IMR-90 (cell line): ENCODE results near the gene COL23A1. TPM values are rescaled to one million over a fixed set of nuclear protein-coding genes. Genes with fewer than 3 reads are reported as not detected.
A peak's percentile ranks its signal among the peaks of the same experiment; 100 is the strongest.

Source experiments
- ATAC-seq: fragments of 200-7000 bp; cut with Tn5 transposase; 2 replicates; pipeline ENCODE4 v1.9.1; 2020; ENCODE audit warnings: low read depth, mild to moderate bottlenecking, moderate library complexity
- BruUV-seq: library from RNA; stranded (reverse); fragments of 400-500 nt; replicated peaks from 2 replicates; lab custom pipeline; 2021; lab: Mats Ljungman, UMichigan
- CTCF ChIA-PET: fragments of 300-600 bp; formaldehyde crosslinking; extraction: SDS; loops from one replicate; lab custom pipeline; 2021; ENCODE audit warnings: antibody characterized with exemption; lab: Yijun Ruan, JAX
- POLR2A ChIA-PET: fragments of 300-600 bp; sonication (Branson Sonifier 250); formaldehyde crosslinking; loops from one replicate; lab custom pipeline; 2022; ENCODE audit warnings: antibody characterized with exemption; ENCODE audit not compliant: unreplicated experiment; lab: Charles Lee
- DNase-seq: peaks from one replicate; pipeline ENCODE4 v3.0.0; 2013
- H2AFZ ChIP-seq: replicated peaks from 2 replicates; pipeline ENCODE3; 2013; ENCODE audit warnings: low read length, mild to moderate bottlenecking; ENCODE audit not compliant: poor library complexity
- H2AK5ac ChIP-seq: 2 replicates; pipeline ENCODE4 v1.6.1; 2013; ENCODE audit warnings: low read depth, low read length, inconsistent platforms
- H2AK9ac ChIP-seq: replicated peaks from 2 replicates; pipeline ENCODE3; 2013; ENCODE audit warnings: mild to moderate bottlenecking, low read depth, low read length, moderate library complexity; ENCODE audit not compliant: poor library complexity
- H2BK120ac ChIP-seq: 2 replicates; pipeline ENCODE4 v1.6.1; 2013; ENCODE audit warnings: low read depth, low read length, inconsistent platforms
- H2BK15ac ChIP-seq: 3 replicates; pipeline ENCODE4 v1.6.1; 2013; ENCODE audit warnings: low read depth, low read length, inconsistent platforms
- H2BK20ac ChIP-seq: 2 replicates; pipeline ENCODE4 v1.6.1; 2013; ENCODE audit warnings: low read depth, mild to moderate bottlenecking, inconsistent platforms, low read length, moderate library complexity
- H2BK5ac ChIP-seq: 2 replicates; pipeline ENCODE4 v1.6.1; 2013; ENCODE audit warnings: mild to moderate bottlenecking, low read depth, low read length, inconsistent platforms; ENCODE audit not compliant: poor library complexity, severe bottlenecking
- H3K14ac ChIP-seq: replicated peaks from 2 replicates; pipeline ENCODE4 v1.6.1; 2013; ENCODE audit warnings: low read depth, low read length, inconsistent platforms
- H3K18ac ChIP-seq: 2 replicates; pipeline ENCODE4 v1.6.1; 2013; ENCODE audit warnings: low read depth, low read length, control low read depth
- H3K23ac ChIP-seq: 2 replicates; pipeline ENCODE4 v1.6.1; 2013; ENCODE audit warnings: low read depth, low read length, inconsistent platforms
- H3K27ac ChIP-seq: 2 replicates; pipeline ENCODE4 v1.5.1; 2013; ENCODE audit warnings: mild to moderate bottlenecking, control low read depth, low read length; ENCODE audit not compliant: insufficient read depth
- H3K27me3 ChIP-seq: 2 replicates; pipeline ENCODE4 v1.6.1; 2013; ENCODE audit warnings: low read length; ENCODE audit not compliant: control insufficient read depth, insufficient read depth
- H3K36me3 ChIP-seq: 2 replicates; pipeline ENCODE4 v1.6.1; 2013; ENCODE audit warnings: low read length, mixed read lengths; ENCODE audit not compliant: control insufficient read depth, insufficient read depth
- H3K4ac ChIP-seq: 2 replicates; pipeline ENCODE4 v1.6.1; 2013; ENCODE audit warnings: low read depth, low read length, inconsistent platforms
- H3K4me1 ChIP-seq: 2 replicates; pipeline ENCODE4 v1.6.1; 2013; ENCODE audit warnings: low read length, mixed read lengths; ENCODE audit not compliant: control insufficient read depth, insufficient read depth
- H3K4me2 ChIP-seq: 2 replicates; pipeline ENCODE4 v1.6.1; 2013; ENCODE audit warnings: low read depth, mild to moderate bottlenecking, control low read depth, low read length, moderate library complexity
- H3K4me3 ChIP-seq: 2 replicates; pipeline ENCODE4 v1.5.1; 2013; ENCODE audit warnings: low read depth, mild to moderate bottlenecking, control low read depth, low read length, moderate library complexity; ENCODE audit not compliant: insufficient read depth
- H3K56ac ChIP-seq: 2 replicates; pipeline ENCODE4 v1.6.1; 2013; ENCODE audit warnings: low read length, inconsistent platforms; ENCODE audit not compliant: insufficient read depth; ENCODE audit errors: extremely low read depth
- H3K79me1 ChIP-seq, 2 experiments: 2 replicates each; pipeline ENCODE4 v1.6.1; 2013; ENCODE audit warnings: low read length in 2 of 2, inconsistent platforms in 1 of 2, low read depth in 1 of 2
- H3K9ac ChIP-seq: 2 replicates; pipeline ENCODE4 v1.6.1; 2013; ENCODE audit warnings: low read depth, low read length, control low read depth
- H3K9me1 ChIP-seq: 2 replicates; pipeline ENCODE4 v1.6.1; 2013; ENCODE audit warnings: low read length, inconsistent platforms; ENCODE audit not compliant: insufficient read depth
- H3K9me3 ChIP-seq: 2 replicates; pipeline ENCODE4 v1.6.1; 2013; ENCODE audit warnings: low read length; ENCODE audit not compliant: control insufficient read depth, insufficient read depth
- H4K20me1 ChIP-seq: 2 replicates; pipeline ENCODE4 v1.6.1; 2013; ENCODE audit warnings: low read length, inconsistent platforms; ENCODE audit not compliant: insufficient read depth
- H4K5ac ChIP-seq: 2 replicates; pipeline ENCODE4 v1.6.1; 2013; ENCODE audit warnings: mild to moderate bottlenecking, low read depth, low read length, control low read depth
- H4K8ac ChIP-seq, 2 experiments: 2 replicates each; pipeline ENCODE4 v1.6.1; 2013; ENCODE audit warnings: low read depth in 2 of 2, low read length in 2 of 2, control low read depth in 1 of 2, inconsistent platforms in 1 of 2
- H4K91ac ChIP-seq: 2 replicates; pipeline ENCODE4 v1.6.1; 2013; ENCODE audit warnings: low read depth, low read length, inconsistent platforms; ENCODE audit not compliant: insufficient read depth
- ELK1 ChIP-seq: fragments of 150-350 bp; IDR thresholded peaks from 2 replicates; pipeline ENCODE4 v1.6.1; 2016; ENCODE audit warnings: low read depth, mild to moderate bottlenecking, low read length, moderate library complexity, borderline replicate concordance
- NFE2L2 ChIP-seq: fragments of 150-350 bp; IDR thresholded peaks from 2 replicates; pipeline ENCODE4 v1.6.1; 2016; ENCODE audit warnings: low read depth, mild to moderate bottlenecking, low read length
- RAD21 ChIP-seq: IDR thresholded peaks from 2 replicates; pipeline ENCODE4 v1.6.1; 2012; ENCODE audit warnings: low read length, improper control_type of control experiment
- WGBS, 2 experiments: methylation state at CpG; one replicate each; pipeline versions ENCODE4 v1.1.5 to v1.1.7; 2013; ENCODE audit warnings: missing lambda C conversion rate in 2 of 2; ENCODE audit not compliant: insufficient read length in 1 of 2; ENCODE audit errors: extremely low coverage in 2 of 2; 5-methylcytosine and 5-hydroxymethylcytosine counted together
- dilution Hi-C: fragments of 300-500 bp; cut with HindIII; formaldehyde crosslinking; loops from one replicate; pipeline ENCODE4 v1.14.3; 2018; ENCODE audit warnings: low sequenced_read_pairs; ENCODE audit not compliant: unreplicated experiment
- in situ Hi-C: fragments of 300-500 bp; cut with MboI; formaldehyde crosslinking; loops from 3 replicates; pipeline ENCODE4 v1.14.3; 2019; ENCODE audit warnings: low sequenced_read_pairs, inconsistent platforms, mixed read lengths
- intact Hi-C: fragments of 100-400 bp; cut with micrococcal nuclease; formaldehyde crosslinking; loops from 2 replicates; pipeline ENCODE4 v1.10.0; 2022
- polyA plus RNA-seq, 3 experiments: library from polyadenylated mRNA; depleted of rRNA; stranded (reverse); fragments of >200 nt; gene quantifications; 2 replicates each; pipeline ENCODE4 v1.2.3, GENCODE V29; 2012; ENCODE audit warnings: low replicate concordance in 1 of 3
- total RNA-seq: library from RNA; depleted of rRNA; stranded (reverse); fragments of >200 nt; gene quantifications from 2 replicates; pipeline ENCODE4 v1.2.3, GENCODE V29; 2012

Gene COL23A1
- total and polyA plus RNA-seq, 2 of the 4 experiments (the other 2 are of a cell fraction): not detected

GRCh38 chr5:178519804-178520203 is 70.4 kb downstream of the COL23A1 start:
- no peak overlapping the region for H4K8ac ChIP-seq
- H3K79me1 ChIP-seq: no peaks in the 10 kb centered on the region
- H3K14ac ChIP-seq: no peak overlapping the region
- no peak overlapping the region for H3K4ac ChIP-seq
- peak overlapping the region; percentile 33 for H2BK5ac ChIP-seq
- no peak overlapping the region for H3K23ac ChIP-seq
- no peak overlapping the region for H2BK15ac ChIP-seq
- H3K9ac ChIP-seq: no peak overlapping the region
- no peak overlapping the region for H3K56ac ChIP-seq
- dilution Hi-C loops: no loop called here
- in situ Hi-C loops: no loop called here
- ChIA-PET CTCF (no interaction called here), POLR2A (no interaction called here)
- H2BK120ac ChIP-seq: no peak overlapping the region
- no peak overlapping the region for H2AK9ac ChIP-seq
- ATAC-seq (no peak), DNase-seq (no peak)
- 79% methylated on average over 2 of the region's 2 CpGs; no CpG with 5 or more reads in 1 of the 2 experiments for WGBS, 2 experiments
- no TSS peak for BruUV-seq
- no peak overlapping the region for H3K4me2 ChIP-seq
- no peak overlapping the region for H4K5ac ChIP-seq
- H4K91ac ChIP-seq: no peak overlapping the region
- H3K36me3 ChIP-seq: no peaks in the 10 kb centered on the region
- H3K27me3 ChIP-seq: no peaks in the 10 kb centered on the region
- no peaks in the 10 kb centered on the region for H4K20me1 ChIP-seq
- H2BK20ac ChIP-seq: no peak overlapping the region
- H2AFZ ChIP-seq: no peak overlapping the region
- H2AK5ac ChIP-seq: no peak overlapping the region
- intact Hi-C loops: no loop called here
- no peak overlapping the region for H3K4me3 ChIP-seq
- no peaks in the 10 kb centered on the region for H3K4me1 ChIP-seq
- no peak overlapping the region for H3K27ac ChIP-seq
- H3K9me1 ChIP-seq: no peaks in the 10 kb centered on the region
- no peak overlapping the region for H3K18ac ChIP-seq
- TF ChIP-seq RAD21 (no peak), ELK1 (no peak), NFE2L2 (no peak)
- peaks cover 35% of the 10 kb centered on the region for H3K9me3 ChIP-seq
